GM12872 (cell line): Measurements from ENCODE around the gene TNS3.

ENCODE experiments used
- TF ChIP-seq, protein P1 (sequence below): IDR thresholded peaks from 3 replicates; pipeline ENCODE4 v1.5.1; 2011; ENCODE audit warnings: low read depth, mild to moderate bottlenecking, low read length, moderate library complexity; ENCODE audit not compliant: insufficient read depth

TNS3 gene

DNA sequence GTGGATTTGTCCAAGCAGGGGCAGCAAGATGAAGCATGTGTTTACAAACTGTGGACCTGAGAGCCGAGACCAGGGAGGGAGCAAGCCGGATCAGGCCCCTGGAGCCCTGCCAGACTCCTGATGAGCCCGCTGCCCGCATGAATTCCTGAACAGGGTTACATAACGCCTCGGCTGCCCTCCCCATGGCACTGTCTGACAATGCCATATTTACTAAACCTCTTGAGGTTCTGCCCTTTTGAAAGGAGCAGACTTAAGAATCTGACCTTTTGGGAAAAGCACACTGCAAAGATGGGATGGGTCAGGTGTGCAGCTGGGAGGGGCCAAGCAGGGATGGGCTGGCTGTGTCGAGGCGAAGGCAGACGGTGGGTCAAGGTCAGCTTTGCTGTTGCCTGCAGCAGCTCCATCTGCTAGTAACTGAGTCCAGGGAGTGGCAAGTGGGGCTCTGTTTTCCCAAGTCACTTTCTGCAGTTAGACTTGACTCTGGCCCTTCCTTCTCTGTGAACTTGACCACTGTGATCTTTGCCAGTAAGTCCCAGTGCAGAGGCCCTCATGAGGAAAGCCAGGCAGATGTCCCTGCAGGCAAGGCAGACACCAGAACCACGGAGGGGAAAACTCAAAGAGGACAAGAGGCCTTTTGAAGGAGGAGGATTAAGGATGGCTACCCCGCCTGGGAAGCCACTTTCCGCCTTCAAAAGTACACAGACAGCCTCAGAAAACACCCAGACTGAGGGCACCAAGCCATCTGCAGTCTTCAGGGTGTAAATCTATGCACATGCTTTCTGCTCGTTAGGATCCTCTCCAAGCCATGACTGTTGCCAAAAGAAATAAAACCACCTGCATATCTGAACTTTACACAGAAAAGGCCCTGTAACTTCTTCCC lies 175.8 kb downstream of the TNS3 start:
- TF ChIP-seq, protein P1, sequence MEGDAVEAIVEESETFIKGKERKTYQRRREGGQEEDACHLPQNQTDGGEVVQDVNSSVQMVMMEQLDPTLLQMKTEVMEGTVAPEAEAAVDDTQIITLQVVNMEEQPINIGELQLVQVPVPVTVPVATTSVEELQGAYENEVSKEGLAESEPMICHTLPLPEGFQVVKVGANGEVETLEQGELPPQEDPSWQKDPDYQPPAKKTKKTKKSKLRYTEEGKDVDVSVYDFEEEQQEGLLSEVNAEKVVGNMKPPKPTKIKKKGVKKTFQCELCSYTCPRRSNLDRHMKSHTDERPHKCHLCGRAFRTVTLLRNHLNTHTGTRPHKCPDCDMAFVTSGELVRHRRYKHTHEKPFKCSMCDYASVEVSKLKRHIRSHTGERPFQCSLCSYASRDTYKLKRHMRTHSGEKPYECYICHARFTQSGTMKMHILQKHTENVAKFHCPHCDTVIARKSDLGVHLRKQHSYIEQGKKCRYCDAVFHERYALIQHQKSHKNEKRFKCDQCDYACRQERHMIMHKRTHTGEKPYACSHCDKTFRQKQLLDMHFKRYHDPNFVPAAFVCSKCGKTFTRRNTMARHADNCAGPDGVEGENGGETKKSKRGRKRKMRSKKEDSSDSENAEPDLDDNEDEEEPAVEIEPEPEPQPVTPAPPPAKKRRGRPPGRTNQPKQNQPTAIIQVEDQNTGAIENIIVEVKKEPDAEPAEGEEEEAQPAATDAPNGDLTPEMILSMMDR = no peak

DNA sequence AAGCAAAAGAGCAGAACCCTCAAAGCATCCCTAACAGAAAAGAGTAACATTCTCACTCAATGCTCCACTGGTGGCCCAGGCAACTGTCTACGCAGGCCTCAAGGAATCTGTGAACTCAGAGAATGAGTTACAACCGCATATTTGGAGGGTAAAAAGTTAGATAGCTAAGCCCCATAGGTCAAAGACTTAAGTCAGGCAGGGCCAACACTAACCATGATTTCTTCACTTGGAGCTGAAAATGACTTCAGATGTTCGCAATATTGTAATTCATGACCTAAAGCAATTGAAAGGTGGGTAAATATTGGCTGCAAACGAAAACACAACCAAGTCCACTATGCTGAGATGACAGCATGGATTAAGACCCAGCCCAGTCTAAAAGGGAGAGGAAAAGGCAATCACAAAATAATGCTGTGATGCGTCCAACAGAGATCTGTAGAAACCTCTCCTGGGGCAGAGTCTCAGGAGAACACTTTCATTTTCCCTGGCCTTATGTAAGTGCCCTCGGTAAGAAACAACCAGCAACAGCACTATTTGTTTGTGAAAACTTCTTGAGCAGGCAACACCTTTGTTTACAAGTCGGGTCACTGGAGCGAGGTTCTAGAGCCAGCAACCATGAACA lies 176.5 kb downstream of the TNS3 start:
- TF ChIP-seq, protein P1 = no peak

DNA sequence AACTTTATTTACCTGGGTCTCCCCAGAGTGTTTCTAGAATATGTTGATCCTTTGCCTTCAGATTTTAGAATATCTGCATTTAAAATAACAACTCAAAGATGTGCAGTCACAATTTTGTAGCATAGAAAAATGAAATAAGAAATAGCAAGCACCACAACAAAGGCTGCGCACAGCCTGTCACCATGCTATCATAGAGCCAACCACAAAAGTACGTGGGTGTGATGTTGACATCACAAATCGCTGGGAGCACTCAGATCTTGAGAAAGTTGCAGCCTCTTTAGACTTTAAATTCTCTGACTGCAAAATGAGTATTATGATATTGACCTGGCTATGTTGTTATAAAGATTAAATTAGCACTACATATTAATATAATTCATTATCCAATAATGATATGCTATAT lies 177.9 kb downstream of the TNS3 start:
- TF ChIP-seq, protein P1 = no peak

DNA sequence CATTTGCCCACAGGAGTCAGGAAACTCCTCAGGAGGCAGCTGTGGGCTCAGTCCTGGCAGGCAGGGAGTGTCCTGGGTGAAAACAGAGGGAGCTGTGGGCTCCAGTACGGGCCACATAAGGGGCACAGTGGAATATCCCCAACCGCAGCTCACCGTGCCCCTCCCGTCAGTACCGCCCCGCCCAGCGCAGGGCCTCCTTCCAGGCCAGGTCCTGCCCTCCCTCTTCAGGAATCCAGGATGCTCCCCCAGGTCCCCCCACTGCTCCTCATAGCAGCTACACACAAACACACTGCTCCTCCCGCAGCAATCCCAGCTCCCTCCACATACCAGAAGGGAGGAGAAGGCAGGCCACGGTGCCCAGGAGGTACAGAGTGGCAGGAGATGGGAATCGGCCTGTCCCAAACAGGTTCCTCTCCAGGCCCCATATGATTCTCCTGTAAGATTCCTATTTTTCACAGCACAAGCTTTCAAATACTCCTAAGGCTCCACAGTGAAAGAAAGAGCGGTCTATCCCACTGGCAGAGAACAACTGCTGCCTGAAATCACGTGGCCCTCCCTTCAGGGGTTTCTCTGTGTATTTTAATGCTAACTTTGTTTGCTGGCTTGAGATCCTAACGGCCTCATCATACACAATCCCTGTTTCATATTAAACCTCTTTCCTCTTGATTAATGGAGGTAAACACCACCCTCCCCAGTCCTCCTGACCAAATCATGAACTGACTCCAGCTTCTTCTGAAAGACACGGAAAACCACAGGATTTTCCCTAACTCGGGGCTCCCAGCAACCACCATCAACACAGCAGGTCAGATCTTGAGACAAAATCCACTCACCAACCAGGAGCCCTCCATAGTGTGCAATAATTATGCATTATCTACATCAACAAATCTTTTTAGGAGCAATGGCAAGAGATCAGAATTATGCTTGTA lies 178.7 kb downstream of the TNS3 start:
- TF ChIP-seq, protein P1 = no peak

DNA sequence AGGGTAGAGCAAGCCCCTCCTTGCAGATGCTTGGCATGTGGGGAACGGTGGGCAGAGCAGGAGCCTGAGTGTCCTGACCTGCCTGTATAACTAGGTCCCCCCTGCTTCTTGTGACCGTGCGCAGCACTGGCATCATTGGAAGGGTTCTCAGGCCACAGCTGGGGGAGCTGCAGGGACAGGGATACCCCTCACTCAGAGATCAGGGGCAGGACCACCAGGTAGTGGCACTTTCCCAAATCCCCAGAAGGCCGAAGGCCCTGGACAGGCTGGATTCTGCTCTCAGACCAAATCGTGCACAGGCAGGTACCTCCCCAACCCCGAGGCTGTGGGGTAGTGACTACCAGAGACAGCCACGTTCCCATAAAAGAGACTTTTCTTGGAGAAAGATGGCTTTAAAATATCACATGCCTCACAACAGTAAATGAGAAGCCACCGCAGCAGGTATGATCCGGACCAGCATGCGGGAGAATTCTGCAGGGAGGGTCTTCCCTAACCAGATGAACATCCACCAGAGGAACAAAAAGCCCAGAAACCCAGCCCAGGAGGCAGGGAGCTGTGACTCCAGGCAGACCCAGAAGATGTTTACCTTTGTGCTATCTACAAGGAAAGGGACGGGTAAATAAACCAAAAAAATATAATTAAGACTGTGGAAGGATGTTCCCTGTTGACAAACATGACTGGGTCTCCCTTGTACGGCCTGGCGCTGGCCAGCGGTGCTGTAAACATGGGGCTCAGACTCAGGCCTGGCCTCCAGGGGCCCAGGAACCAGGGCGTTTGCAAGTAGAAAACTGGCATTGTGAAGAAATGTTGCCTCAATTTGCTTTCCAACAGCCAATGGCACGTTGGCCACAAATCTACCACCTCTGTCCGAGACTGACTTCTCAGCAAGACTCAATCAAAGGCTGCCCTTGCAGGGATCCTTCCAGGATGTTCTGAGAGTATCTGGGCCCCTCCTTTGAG lies 180.0 kb downstream of the TNS3 start:
- TF ChIP-seq, protein P1 = no peak

DNA sequence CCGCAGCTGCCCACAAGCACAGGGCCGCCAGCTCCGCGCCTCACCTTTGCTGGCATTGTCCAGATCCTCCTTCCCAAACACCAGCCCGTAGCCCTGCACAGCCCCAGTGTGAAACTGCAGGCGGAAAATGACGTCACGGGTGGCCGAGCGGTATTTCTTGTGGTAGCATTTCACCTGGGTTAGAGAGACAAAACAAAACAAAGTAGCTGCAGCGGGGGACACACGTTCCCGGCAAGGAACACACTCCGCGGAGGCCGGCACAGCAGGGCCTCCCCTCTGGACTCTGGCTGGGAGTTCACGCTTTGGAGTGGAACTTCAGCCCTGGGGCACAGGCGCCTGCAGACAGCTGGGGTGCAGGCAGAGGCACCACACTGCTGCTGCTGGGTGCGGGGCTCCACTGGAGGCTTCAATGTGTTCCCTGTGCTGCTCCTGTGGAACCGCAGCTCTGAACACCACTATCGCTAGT lies 181.1 kb downstream of the TNS3 start:
- TF ChIP-seq, protein P1 = no peak
